BLaER1 treated with 17β-estradiol and CSF1 and Interleukin-3, amounts not matched to agents 10 nM and 100 nM (cell line): ENCODE results near the gene MUC5AC.

Experiments used
- H3K27ac ChIP-seq, 11 experiments: shearing (Covaris generic); formaldehyde crosslinking; 2 replicates each; pipeline ENCODE4 v1.8.1; 2022
- H3K27me3 ChIP-seq, 11 experiments: shearing (Covaris generic); formaldehyde crosslinking; 2 replicates each; pipeline ENCODE4 v1.8.1; 2022
- H3K36me3 ChIP-seq, 11 experiments: shearing (Covaris generic); formaldehyde crosslinking; 2 replicates each; pipeline ENCODE4 v1.8.1; 2022
- H3K4me1 ChIP-seq, 10 experiments: shearing (Covaris generic); formaldehyde crosslinking; 2 replicates each; pipeline ENCODE4 v1.8.1; 2022
- H3K4me2 ChIP-seq, 11 experiments: shearing (Covaris generic); formaldehyde crosslinking; 2 replicates each; pipeline ENCODE4 v1.8.1; 2022
- H3K4me3 ChIP-seq, 10 experiments: shearing (Covaris generic); formaldehyde crosslinking; 2 replicates each; pipeline ENCODE4 v1.8.1; 2022
- H3K9ac ChIP-seq, 11 experiments: shearing (Covaris generic); formaldehyde crosslinking; 2 replicates each; pipeline ENCODE4 v1.8.1; 2022
- H3K9me3 ChIP-seq, 11 experiments: shearing (Covaris generic); formaldehyde crosslinking; replicated peaks in 1 of 11; 2 replicates each; pipeline ENCODE4 v1.8.1; 2022
- H4K20me1 ChIP-seq, 11 experiments: shearing (Covaris generic); formaldehyde crosslinking; 2 replicates each; pipeline ENCODE4 v1.8.1; 2022
- Cebpa-rat ChIP-seq, 11 experiments: shearing (Covaris generic); IDR thresholded peaks; 2 replicates each; pipeline ENCODE4 v1.8.1; 2022

The MUC5AC gene

GRCh38 chr11:1138097-1138496, 19.7 kb upstream of the MUC5AC start:
- Histone ChIP-seq H3K9ac (no peak overlapping the region), H3K4me2 (peak overlapping the region; percentile 15 to 62 (median 50); a peak in 19 of 22 replicates), H3K4me1 (peaks cover 7 to 34% (median 16%) of the 10 kb centered on the region in 10 experiments; a peak in 17 of 20 replicates), H3K27ac (peak overlapping the region in 1 of 11 experiments; percentile 17; a peak in 2 of 22 replicates), H3K27me3 (no peaks in the 10 kb centered on the region), H3K4me3 (no peak overlapping the region), H3K9me3 (peaks cover 53 to 77% (median 62%) of the 10 kb centered on the region in 11 experiments), H4K20me1 (no peaks in the 10 kb centered on the region), H3K36me3 (0 out of 22 replicates have a peak, but pooled peaks cover 0 to 4% (median 0%) of the 10 kb centered on the region in 11 experiments)
- TF ChIP-seq Cebpa-rat (IDR thresholded peaks at IDR 0.05): no peak

DNA sequence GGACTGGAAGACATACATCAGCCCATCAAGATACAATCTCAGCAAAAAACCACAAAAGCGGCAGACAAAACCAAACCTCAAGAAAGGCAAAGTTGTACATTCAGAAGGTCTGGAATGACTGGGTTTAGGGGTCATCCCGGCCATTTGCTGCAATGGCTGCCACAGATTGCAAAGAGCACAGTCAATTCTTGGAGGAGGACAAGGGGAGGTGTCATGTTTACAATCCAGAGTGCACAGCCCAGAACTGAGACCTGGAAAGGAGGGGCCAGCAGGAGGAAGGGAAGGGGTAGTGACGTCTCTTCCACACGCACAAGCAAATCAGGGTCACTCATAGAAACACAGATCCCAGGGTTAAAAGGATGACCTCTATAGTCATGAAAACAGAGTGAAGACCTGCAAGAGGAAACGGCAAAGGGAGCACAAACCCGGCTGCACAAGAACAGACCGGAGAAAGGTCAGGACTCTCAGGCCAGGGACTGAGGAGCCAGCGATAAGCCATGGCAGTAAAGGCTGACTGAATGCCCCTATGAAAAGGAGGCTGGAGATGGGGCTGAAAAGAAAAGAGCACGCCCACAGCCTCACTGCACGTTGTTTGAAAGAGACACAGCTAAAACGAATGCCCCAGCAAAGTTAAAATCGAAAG, 18.2 kb upstream of the MUC5AC start:
- Histone ChIP-seq H3K4me2 (0 out of 22 replicates have a peak overlapping the region, but pooled peaks of 1 of the 11 experiments have one; percentile 22), H3K9ac (no peak overlapping the region), H3K9me3 (peaks cover 51 to 75% (median 61%) of the 10 kb centered on the region in 11 experiments), H3K27ac (no peak overlapping the region), H3K36me3 (no peaks in the 10 kb centered on the region), H3K4me1 (peaks cover 7 to 34% (median 16%) of the 10 kb centered on the region in 10 experiments; a peak in 17 of 20 replicates), H4K20me1 (no peaks in the 10 kb centered on the region), H3K27me3 (no peaks in the 10 kb centered on the region), H3K4me3 (no peak overlapping the region)
- no peak for TF ChIP-seq Cebpa-rat (IDR thresholded peaks at IDR 0.05)

- Histone ChIP-seq H3K36me3 (no peaks in the 10 kb centered on the region), H3K4me2 (0 out of 22 replicates have a peak overlapping the region, but pooled peaks of 1 of the 11 experiments have one; percentile 3), H3K27me3 (no peaks in the 10 kb centered on the region), H3K4me3 (no peak overlapping the region), H3K27ac (no peak overlapping the region), H3K9ac (no peak overlapping the region), H4K20me1 (no peaks in the 10 kb centered on the region), H3K4me1 (peaks cover 7 to 34% (median 16%) of the 10 kb centered on the region in 10 experiments; a peak in 17 of 20 replicates), H3K9me3 (peaks cover 43 to 64% (median 50%) of the 10 kb centered on the region in 11 experiments)
- no peak for TF ChIP-seq Cebpa-rat (IDR thresholded peaks at IDR 0.05)
Measured at GRCh38 chr11:1140642-1141490, 16.9 kb upstream of the MUC5AC start.

GRCh38 chr11:1146365-1146764, 11.4 kb upstream of the MUC5AC start:
- Histone ChIP-seq H3K4me3 (no peak overlapping the region), H3K27me3 (no peaks in the 10 kb centered on the region), H3K9ac (no peak overlapping the region), H3K27ac (no peak overlapping the region), H3K9me3 (peaks cover 30 to 39% (median 33%) of the 10 kb centered on the region in 11 experiments), H3K4me2 (no peak overlapping the region), H3K36me3 (no peaks in the 10 kb centered on the region), H3K4me1 (peaks cover 7 to 30% (median 23%) of the 10 kb centered on the region in 10 experiments), H4K20me1 (peaks cover 0 to 2% (median 0%) of the 10 kb centered on the region in 11 experiments; a peak in 1 of 22 replicates)
- TF ChIP-seq Cebpa-rat (IDR thresholded peaks at IDR 0.05): no peak

DNA sequence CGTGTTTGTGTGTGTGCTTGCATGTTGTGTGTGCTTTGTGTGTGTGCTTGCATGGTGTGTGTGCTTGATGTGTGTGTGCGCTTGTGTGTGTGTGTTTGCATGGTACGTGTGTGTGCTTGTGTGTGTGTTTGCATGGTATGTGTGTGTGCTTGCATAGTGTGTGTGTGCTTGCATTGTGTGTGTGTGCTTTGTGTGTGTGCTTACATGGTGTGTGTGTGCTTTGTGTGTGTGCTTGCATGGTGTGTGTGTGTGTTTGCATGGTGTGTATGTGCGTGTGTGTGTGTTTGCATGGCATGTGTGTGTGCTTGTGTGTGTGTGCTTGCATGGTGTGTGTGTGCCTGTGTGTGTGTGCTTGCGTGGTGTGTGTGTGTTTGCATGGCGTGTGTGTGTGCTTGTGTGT, 10.0 kb upstream of the MUC5AC start:
- no peak overlapping the region for H3K9ac ChIP-seq
- no peak overlapping the region for H3K27ac ChIP-seq
- no peak overlapping the region for H3K4me2 ChIP-seq
- H3K4me3 ChIP-seq: no peak overlapping the region
- TF ChIP-seq Cebpa-rat (IDR thresholded peaks at IDR 0.05): no peak
- peaks cover 0 to 16% (median 2%) of the 10 kb centered on the region in 11 experiments; a peak in 4 of 22 replicates for H4K20me1 ChIP-seq
- H3K36me3 ChIP-seq: no peaks in the 10 kb centered on the region
- H3K9me3 ChIP-seq: peaks cover 16 to 25% (median 19%) of the 10 kb centered on the region in 11 experiments
- peaks cover 21 to 43% (median 38%) of the 10 kb centered on the region in 10 experiments for H3K4me1 ChIP-seq
- no peaks in the 10 kb centered on the region for H3K27me3 ChIP-seq

DNA sequence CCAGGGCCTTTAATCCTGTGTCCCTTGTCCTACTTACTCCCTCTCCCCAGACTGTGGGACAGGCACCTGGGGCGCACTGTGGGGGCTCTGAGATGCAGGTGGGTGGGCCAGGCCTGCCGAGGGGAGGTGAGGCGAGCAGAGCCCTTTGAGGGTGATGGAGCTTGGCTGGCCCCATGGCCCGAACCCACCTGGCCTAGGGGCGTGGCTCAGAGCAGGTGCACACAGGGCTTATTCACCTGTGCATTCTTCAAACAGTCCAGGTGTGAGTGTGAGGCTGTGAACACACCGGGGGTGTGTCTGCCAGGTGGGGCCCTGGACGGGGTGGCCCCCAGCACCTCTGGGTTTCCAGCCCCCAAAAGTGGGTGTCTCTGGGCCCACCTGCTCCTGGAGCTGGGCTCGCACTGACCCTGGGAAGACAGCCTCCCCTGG, 9.0 kb upstream of the MUC5AC start:
- Histone ChIP-seq H3K9ac (no peak overlapping the region), H3K36me3 (no peaks in the 10 kb centered on the region), H3K4me3 (no peak overlapping the region), H3K4me2 (peak overlapping the region in 9 of 11 experiments; percentile 2 to 77 (median 64); a peak in 16 of 22 replicates), H3K9me3 (peaks cover 6 to 15% (median 9%) of the 10 kb centered on the region in 11 experiments), H3K27me3 (no peaks in the 10 kb centered on the region), H3K4me1 (peaks cover 31 to 53% (median 47%) of the 10 kb centered on the region in 10 experiments), H3K27ac (no peak overlapping the region), H4K20me1 (peaks cover 0 to 22% (median 7%) of the 10 kb centered on the region in 11 experiments; a peak in 4 of 22 replicates)
- no peak for TF ChIP-seq Cebpa-rat (IDR thresholded peaks at IDR 0.05)

DNA sequence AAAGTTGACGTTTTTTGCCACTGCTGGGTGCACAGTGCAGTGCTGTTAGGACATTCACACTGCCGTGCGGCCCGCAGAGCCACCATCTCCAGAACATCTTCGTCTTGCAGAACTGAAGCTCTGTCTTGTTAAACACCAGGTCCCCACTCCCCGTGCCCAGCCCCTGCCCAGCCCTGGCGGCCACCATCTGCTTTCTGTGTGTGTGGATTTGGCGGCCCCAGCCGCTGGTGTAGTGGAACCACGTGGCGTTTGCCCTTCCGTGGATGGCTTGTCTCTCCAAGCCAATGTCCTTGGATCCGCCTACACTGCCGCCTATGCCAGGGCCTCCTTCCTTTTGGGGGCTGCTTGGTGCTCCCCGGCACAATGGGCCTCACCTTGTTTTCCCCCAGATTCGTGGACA, 8.2 kb upstream of the MUC5AC start:
- Histone ChIP-seq H4K20me1 (peaks cover 0 to 22% (median 7%) of the 10 kb centered on the region in 11 experiments; a peak in 4 of 22 replicates), H3K4me3 (no peak overlapping the region), H3K9ac (no peak overlapping the region), H3K27me3 (no peaks in the 10 kb centered on the region), H3K9me3 (peaks cover 0 to 8% (median 1%) of the 10 kb centered on the region in 11 experiments; a peak in 9 of 22 replicates), H3K4me1 (peaks cover 37 to 58% (median 53%) of the 10 kb centered on the region in 10 experiments), H3K27ac (no peak overlapping the region), H3K36me3 (no peaks in the 10 kb centered on the region), H3K4me2 (peak overlapping the region in 7 of 11 experiments; percentile 44 to 77 (median 68); a peak in 11 of 22 replicates)
- TF ChIP-seq Cebpa-rat (IDR thresholded peaks at IDR 0.05): no peak

- no peak overlapping the region for H3K4me3 ChIP-seq
- peaks cover 0 to 22% (median 7%) of the 10 kb centered on the region in 11 experiments; a peak in 4 of 22 replicates for H4K20me1 ChIP-seq
- H3K9ac ChIP-seq: no peak overlapping the region
- no peak for TF ChIP-seq Cebpa-rat (IDR thresholded peaks at IDR 0.05)
- H3K9me3 ChIP-seq: peaks cover 0 to 6% (median 0%) of the 10 kb centered on the region in 11 experiments; a peak in 4 of 22 replicates
- H3K4me2 ChIP-seq: peak overlapping the region in 3 of 11 experiments; percentile 7 to 20 (median 20); a peak in 2 of 22 replicates
- no peaks in the 10 kb centered on the region for H3K27me3 ChIP-seq
- H3K36me3 ChIP-seq: no peaks in the 10 kb centered on the region
- H3K27ac ChIP-seq: no peak overlapping the region
- peaks cover 37 to 58% (median 53%) of the 10 kb centered on the region in 10 experiments for H3K4me1 ChIP-seq
Measured at GRCh38 chr11:1150116-1150515, 7.6 kb upstream of the MUC5AC start.
